ENCODE measurements around the gene TENM4.

TENM4 gene

DNA sequence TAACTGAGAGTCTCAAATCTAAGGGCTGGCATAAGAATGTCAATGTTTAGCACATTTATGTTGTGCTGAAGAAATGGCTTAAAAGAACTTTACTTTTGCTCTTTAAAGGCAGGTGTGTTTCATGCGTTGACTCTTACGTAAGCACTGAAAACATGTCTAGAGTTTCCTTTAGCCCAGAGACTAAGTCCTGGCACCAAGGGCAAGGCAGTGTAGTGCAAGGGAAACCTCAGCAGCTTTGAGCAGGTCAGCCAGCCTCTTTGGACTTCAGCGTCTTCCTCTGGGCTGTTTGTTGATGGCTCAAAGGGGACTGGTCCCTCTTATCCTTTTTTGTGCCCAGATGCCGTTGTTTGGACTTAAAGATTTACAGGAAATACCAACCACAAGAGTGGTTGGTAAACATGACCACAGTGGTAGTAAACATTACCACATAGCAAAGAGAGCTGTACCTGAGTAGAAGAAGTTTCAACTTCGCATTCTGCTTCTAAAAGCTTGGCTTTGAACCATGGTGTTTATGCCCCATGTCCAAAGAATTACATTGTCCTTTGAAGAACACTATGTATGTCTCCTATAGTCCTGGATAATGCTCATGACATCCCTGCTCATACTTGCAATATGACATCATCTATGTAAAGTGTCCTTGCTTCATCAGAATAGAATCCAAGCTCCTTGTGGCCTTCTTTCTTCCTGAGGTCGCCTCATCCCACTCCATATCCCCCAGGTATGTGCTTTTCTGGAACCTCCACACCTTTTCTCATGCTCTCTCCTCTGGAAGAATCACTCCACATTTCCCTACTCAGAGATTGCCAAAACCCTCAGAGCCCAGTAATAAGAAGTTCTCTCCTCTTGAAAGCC, 23.5 kb downstream of the TENM4 start:
- no peak for DNase-seq

DNA sequence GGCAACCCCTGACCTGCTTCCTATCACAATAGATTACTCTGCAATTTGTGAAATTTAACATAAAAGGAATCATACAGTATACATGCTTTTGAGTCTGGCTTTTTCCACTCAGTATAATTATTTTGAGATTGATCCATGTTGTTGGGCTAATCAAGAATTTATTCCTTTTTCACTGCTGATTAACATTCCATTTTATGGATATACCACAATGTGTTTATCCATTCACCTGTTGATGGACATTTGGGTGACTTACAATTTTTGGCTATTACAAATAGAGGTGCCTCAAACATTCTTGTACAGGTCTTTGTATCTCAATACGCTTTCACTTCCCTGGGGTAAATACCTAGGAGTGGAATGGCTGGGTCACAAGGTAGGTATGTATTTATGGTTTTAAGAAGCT, 24.9 kb downstream of the TENM4 start:
- DNase-seq: no peak

DNA sequence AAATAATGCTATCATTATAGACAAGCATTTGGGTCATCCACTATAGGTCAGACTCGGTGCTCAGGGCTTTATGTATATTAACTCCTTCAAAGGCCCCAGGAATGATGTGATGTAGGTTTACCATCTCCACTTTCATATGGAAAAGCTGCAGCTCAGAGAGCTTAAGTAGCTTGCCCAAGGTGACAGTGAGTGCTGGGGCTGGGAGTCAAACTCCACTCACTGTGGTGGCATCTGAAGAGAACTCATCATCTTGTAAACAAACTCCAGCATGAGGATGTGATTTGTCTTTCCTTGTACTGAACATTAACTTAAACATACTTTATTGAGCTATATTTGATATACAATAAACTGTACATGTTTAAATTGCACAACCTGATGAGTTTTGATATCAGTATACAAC, 25.4 kb downstream of the TENM4 start:
- DNase-seq: no peak

DNA sequence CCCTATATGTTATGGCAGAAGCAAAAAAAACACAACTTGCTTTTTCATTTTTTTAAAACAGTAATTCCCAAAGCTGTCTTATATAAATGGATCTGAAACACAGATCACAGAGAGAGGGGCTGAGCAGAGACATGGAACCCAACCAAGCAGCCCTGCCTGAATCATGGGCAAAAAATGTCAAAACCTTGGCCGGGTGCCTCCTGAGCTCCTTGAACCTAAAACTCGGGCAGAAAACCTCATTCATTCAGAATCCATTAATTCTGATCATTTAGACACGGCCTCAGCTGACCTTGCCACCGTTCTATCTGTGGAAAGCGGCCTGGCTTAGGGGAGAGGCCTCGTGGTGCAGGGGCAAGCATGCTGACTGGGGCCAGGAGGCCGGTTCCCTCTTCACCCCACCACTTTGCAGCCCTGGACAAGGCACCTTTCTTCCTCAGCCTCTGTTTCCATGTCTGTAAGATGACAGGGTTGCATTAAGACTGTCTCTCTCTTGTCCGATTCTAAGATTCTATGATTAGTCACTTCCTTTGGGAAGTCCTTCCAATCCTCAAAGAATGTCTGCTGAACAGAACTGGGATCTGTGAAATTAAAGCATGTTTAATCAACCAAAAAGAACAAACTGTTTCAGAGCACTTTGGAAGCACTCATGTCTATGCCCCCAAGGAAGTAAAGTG, 26.0 kb downstream of the TENM4 start:
- no peak for DNase-seq

DNA sequence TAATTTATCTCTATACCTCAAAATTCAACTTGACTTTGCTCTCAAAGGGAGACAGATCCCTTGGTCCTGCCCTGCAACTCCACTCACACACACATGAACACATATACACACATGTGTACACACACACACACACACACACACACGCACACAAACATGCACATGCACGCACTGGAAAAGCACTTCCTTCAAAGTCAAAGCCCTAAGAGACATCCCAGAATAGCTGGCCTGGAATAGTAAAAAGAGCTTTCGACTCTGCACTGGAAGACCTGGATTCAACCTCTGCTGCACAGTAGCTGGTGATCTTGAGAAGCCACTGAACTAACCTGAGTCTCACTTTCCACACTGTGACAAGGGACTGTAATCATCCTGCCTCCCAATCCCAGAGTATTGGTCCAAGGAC, 26.8 kb downstream of the TENM4 start:
- no peak for DNase-seq

DNA sequence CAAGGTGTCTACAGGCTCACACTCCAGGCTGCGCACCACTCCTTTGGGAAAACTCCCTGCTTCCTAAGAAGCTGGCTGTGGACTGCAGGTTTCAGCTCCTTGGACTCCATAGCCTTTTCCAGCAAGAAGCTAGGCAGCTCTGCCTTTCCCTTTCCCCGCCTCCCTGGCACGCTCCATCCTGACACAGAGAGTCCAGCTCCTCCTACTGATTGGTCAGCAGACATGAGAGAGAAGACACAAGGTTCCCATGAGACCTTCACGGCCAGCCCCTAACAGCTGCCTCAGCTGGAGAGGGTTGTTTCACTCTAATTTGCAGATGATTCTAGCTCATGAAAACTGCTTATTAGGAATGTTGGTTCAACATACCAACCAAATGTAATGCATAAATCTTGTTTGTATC, 27.6 kb downstream of the TENM4 start:
- DNase-seq: no peak

DNA sequence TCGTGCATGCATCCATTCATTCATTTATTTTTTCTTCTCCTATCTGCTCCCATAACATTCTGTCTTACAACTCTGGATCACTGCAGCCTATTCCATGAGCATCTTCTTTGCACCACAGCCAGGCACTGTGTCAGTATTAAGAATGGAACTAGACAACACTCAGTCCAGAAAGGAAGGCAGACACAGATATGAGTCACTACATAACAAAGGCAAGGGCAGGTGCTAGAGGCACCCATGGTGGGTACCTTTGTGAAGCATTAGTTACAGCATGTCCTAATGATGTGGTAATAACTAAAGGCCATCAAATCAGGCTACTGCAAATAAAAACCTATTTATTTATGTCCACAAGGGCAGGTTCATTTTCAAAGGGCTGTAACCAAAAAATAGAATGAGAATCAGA, 28.1 kb downstream of the TENM4 start:
- no peak for DNase-seq

DNA sequence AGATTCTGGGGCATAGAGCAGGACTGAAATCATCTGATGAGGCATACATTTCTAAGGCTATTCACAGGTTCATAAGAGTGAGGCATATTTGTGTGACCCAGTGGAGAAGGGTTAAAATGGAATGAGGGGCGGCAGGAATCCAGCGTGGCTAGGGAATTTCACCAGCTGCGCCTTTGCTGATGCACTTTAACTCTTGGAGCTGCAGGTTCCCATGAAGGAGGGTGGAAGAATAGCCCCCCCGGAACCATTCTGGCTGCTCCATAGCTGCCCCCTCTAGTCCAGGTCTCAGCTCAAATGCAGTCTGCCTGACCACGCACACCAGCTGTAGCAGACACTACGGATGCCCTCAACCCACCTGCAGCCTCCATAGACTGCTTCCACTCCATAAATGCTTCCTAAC, 31.5 kb downstream of the TENM4 start:
- DNase-seq: no peak

DNA sequence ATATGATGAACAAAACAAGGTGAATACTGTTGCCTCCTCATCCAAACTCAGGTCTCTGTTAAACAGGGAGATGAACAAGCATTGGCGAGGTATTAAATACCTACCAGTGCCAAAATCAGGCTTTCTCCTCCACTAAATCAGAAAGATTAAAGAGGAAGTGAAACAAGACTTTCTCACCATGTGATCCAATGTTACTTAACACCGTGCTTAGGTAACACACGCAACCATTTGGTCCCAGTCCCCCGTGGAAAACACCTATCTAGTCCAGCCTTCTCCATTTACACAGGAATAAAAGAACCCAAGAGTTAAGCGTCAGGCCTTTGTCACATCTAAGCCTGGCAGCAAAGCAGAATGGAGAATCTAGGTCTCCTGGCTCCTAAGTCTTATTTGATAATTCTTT, 34.5 kb downstream of the TENM4 start:
- no peak for DNase-seq

DNA sequence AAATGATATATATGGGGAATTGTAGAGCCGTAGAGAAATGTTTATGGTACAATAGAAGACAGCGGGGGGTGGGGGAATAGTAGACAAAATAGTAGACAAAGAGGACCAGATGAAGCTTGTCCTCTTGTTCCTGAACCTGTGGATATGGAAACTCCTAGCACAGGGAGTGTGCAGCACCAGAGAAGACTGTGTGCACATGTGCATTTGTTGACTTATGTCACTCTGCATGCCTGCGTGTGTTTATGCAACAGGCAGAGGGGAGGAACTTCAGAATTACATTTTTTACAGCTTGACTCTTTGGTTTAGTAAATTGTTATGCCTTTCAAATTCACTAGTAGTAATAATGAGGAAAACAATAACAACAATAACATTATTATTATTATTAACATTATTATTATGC, 36.0 kb downstream of the TENM4 start:
- DNase-seq: no peak

DNA sequence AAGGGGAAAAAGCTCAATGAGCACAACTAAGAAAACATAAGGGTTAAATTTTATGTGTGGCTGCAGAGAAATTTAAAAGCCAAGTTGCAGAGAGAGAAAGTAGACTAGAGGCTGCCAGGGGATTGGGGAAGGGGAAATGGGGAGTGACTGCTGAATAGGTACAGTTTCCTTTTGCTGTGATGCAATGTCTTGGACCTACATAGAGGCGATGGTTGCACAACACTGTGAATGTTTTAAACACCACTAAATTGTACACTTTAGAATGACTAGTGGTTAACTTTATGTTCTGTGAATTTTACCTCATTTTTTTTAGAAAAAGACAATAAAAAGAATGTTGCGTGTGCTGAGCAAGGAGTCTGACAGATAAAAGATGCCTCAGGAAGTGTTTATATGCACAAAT, 36.5 kb downstream of the TENM4 start:
- no peak for DNase-seq

DNA sequence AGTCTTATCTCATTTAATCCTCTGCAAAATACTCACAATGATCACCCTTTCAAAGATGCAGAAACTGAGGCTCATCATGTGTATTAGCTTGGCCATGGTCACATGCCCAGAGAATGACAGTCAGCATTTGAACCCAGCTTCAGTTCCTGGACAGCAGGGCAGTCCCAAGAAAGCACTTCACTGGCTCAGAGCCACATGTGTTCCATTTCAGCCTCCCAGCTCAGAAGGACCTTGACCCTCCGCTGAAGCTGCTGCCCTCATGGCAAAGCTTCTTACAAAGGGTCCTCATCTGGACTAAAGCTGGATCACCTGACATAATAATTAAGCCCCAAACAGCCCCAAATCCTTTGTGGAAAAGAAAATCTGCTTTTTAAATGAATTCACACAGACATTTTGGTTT, 37.0 kb downstream of the TENM4 start:
- no peak for DNase-seq

DNA sequence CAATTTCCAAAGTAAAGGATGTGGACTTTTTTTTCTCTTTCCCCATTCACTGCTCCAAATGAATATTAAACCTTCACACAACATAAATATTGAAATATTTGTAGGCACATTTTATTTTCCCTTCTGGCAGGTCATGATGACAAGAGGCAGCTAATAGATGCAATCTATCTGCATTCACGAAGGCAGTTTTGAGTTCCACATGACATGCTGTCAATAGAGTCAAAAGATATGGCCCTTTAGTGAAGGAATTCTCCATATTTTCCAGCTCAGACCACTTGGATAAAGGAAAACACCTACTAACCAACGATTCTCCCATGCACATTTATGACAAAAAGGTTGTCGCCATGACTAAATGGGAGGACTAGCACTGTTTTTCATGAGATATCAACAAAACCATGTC, 37.9 kb downstream of the TENM4 start:
- DNase-seq: no peak

DNA sequence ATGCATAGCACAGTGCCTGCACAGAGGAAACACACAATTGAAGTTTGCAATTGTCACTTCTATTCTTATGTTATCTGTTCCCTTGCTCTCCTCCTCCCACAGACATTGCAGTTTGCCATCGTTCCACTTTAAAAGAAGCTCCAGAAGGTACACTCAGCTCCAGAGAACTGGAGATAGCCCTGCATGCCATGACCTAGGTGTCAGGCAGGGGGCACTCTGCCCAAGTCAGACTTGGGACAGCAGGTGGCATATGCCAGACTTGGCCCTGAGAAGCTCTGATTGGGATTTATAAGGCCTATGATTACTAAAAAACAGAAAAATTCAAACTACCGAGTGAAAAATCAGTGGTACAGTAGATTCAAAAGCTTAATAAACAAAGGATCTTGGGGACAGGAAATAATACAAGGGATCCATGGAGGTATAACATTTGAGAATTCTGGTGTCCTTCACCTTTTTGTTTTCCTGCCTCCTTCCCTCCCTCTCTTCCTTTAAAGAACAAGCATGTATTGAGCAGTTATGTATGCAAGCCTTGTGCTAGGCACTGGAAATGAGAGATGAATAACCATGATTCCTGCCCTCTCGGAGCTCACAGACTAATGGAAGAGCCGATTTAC, 40.0 kb downstream of the TENM4 start:
- DNase-seq: no peak

DNA sequence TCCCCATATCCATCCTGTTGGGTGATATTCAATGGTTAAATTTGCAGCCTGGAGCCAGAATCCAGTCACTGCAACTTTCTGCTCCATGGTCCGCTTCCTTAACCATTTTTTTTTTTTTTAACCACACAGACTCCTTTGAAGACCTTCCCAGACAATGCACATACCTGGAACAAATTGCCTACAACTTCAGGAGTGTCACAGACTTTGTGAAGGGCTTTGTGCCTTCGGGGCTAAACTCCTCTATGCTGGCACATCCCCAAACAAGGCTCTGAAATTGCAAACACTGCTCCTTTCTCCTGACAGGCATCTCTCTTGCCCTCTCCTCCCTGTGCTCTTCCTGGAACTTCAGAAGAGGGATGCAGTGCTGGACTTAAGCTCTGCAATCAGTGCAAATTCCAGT, 40.6 kb downstream of the TENM4 start:
- DNase-seq: no peak

DNA sequence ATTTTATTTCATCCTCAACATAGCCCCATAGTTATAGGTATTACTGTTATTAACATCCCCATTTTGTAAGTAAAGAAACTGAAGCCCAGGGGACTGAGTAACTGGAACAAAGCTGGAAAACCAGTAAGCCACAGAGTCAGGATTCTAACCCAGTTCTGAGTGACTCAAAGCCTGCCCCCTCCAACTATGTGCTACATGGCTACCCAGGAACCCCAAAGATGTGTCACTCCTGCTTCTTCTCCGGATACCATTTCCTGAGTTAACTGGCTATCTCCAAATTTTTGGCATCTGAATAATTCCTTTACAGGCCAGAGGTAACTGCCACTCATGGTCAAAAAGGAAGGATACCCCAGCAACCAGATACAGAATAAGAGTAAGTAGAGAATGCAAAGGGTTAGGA, 43.6 kb downstream of the TENM4 start:
- no peak for DNase-seq

DNA sequence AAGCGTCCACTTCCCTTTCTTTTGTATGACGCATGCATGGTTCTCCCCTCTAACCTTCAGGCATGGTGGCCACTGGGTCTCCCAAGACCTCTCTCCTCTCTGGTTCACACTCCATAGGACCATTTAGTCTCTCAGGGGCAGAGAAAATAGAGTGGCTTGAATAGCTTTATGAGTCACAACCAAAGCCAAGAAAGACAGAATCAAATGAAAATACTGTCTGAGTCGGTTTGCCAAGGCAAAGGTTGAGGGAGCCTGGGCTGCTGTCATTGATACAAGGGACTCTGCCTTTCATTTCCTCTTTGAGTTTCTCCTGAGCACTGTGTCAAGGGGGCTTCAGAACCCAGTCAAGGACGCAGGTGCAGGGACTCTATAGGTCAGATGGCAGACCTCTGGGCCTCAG, 44.2 kb downstream of the TENM4 start:
- no peak for DNase-seq

DNA sequence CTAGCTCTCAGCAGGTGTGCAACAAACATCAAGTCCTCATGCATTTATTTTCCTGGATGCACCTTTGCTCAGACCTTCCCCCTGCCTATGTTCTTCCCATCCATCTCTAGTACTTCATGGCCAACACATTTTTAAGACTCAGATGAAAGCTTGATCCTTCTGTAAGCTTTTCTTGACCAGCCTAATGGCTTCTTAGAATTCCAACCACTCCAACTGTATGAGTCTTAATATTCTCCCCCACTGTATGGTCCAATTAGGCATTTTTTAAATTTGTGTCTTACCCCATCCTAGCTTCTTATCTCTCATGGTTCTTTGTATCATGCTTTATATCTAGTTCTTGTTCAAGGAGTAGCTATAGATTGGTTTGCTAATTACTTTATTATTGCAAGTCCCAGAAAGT, 44.8 kb downstream of the TENM4 start:
- no peak for DNase-seq

DNA sequence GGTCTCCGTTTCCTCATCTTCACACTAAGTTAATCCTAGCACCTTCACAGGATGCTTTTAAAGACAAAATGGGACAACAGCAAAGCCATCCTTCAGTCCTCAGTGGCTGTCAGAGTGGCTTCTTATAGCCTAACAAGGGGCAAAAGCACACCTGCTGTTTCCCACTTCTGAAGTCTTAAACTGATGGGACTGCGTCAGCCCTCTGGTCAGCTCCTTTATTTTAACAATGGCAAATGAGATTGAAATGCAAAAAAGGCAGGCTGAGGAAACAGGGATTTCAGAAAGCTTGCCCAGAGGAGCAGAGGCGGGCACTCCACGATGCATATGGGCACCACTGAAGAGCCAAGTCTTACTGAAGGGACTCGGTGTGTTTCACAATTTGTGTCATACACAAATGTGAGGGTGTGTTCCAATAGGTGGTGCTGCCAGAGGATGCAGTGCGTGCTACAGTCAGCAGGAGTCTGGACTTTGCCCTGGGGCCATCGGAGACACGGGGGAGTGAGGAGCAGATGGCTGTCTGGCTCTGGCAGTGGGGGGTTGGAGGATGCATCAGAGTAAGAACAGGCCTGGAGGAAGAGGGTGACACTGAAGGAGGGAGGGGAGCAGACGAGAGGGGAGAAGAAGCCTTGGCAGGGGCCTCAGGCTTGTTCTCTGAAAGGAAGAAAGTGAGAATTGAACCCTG, 47.3 kb downstream of the TENM4 start:
- DNase-seq: no peak

DNA sequence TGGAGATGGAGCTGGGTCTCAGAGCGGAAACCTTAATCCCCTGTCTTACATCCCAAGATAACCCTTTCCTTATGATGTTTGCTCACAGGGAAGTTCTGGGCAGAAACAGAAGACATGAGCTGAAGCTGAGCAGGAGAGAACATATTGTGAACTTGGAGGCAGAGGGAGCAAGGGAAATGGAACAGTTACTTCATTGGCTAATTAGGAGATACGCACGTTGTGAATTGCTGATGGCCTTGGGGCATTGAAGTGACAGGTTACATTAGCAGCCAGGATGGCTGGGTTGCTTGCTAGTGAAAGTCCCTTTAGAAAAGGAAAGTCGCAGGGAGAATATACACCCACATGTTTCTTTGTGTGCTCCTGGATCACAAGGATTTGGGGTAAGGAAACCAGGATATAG, 48.7 kb downstream of the TENM4 start:
- DNase-seq: no peak

DNA sequence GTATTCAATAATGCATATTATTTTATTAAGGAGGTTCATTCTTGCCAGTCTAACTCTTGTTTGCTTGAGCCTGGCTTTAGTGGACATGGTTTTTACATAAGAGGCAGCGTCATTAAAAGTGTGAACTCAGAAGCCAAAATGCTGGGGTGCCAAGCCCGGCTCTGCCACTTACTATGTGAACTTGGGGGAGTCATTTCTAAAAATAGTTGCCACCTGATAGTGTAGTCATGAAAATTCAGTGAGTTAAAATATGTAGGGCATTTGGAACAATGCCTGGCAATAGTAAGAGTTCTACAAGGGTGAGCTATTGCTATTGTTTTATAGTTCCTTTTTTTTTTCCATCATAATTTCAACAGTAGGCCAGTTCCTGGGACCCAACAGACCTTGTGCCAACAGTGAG, 49.9 kb downstream of the TENM4 start:
- no peak for DNase-seq

DNA sequence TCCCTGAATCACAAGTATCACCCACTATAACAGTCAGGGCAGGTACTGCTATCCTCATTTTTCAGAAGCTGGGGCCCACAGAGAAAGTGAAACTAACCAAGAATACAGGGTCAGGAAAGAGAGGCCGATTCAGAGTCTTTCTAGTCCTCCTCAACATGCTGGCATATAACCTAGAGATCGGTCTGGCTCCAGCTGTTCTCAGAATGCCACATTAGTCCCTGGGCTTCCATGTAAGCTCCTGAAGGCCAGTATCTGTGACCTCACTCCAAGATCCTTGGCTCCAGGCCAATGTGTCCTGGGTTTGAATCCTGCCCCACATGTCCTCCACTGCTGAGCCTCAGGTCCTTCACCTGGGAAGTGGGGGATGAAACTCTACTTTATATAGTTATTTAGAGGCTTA, 50.4 kb downstream of the TENM4 start:
- DNase-seq: no peak

DNA sequence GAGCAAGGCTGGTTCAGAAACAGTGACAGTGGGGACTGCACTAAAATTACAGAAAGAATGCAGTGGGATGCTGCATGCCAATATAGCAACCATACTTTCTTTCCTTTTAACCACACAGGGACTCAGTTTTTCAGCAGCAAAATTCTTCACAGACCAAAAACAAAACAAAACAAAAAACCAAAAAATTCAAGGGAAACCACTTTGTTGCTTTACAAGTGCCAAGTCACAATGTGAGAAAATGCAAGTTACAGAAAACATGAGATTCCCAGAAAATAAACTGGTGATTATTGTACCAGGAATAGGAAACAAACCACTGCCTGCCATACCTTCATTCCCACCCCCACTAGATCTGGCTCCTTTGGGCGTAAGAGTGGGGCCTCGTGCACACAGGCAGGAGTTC, 52.6 kb downstream of the TENM4 start:
- DNase-seq: no peak

DNA sequence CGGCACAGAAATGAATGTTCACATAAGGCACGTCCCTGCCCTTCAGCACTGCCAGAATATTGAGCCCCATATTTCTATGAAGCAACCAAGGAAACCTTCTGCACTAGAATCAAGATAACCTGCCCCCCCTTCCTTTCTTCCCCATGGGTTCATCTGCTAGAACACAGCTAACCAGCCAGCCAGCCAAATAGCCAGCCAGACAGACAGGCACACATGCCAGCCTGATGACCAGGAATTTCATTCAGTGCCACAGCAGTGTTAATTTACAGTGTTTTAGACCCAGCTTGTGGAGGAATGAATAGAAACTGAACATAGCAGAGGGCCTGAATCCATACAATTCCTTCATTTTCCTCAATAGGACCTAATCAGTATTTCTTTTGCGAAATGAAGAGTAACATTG, 57.0 kb downstream of the TENM4 start:
- DNase-seq: no peak
